Ishikawa (cell line): Measurements from ENCODE around the gene CSNK1D.

ENCODE experiments used
- CEBPB ChIP-seq: IDR thresholded peaks from 2 replicates; pipeline ENCODE4 v1.6.1; 2012
- CREB1 ChIP-seq: IDR thresholded peaks from 2 replicates; pipeline ENCODE4 v1.6.1; 2012; ENCODE audit warnings: low read depth
- EGR1 ChIP-seq: IDR thresholded peaks from 2 replicates; pipeline ENCODE4 v1.6.1; 2012
- EP300 ChIP-seq: IDR thresholded peaks from 2 replicates; pipeline ENCODE4 v1.6.1; 2012; ENCODE audit warnings: borderline replicate concordance
- FOXM1 ChIP-seq: IDR thresholded peaks from 2 replicates; pipeline ENCODE4 v1.6.1; 2012; ENCODE audit warnings: low read depth, borderline replicate concordance
- MAX ChIP-seq: IDR thresholded peaks from 2 replicates; pipeline ENCODE4 v1.6.1; 2012
- NFIC ChIP-seq: IDR thresholded peaks from 2 replicates; pipeline ENCODE4 v1.6.1; 2012
- RAD21 ChIP-seq: IDR thresholded peaks from 2 replicates; pipeline ENCODE4 v1.6.1; 2012; ENCODE audit warnings: low read depth
- REST ChIP-seq: IDR thresholded peaks from 2 replicates; pipeline ENCODE4 v1.6.1; 2012; ENCODE audit warnings: low read depth, mild to moderate bottlenecking
- TAF1 ChIP-seq: IDR thresholded peaks from 2 replicates; pipeline ENCODE4 v1.6.1; 2012; ENCODE audit warnings: low read depth, mild to moderate bottlenecking
- TCF12 ChIP-seq: IDR thresholded peaks from 2 replicates; pipeline ENCODE4 v1.6.1; 2012; ENCODE audit warnings: low read depth
- TEAD4 ChIP-seq: IDR thresholded peaks from 2 replicates; pipeline ENCODE4 v1.6.1; 2012
- USF1 ChIP-seq: IDR thresholded peaks from 2 replicates; pipeline ENCODE4 v1.6.1; 2012
- YY1 ChIP-seq: IDR thresholded peaks from 2 replicates; pipeline ENCODE4 v1.6.1; 2012; ENCODE audit warnings: low read depth
- ZBTB7A ChIP-seq: IDR thresholded peaks from 2 replicates; pipeline ENCODE4 v1.6.1; 2012; ENCODE audit warnings: low read depth

Gene CSNK1D

GRCh38 chr17:82252511-82253178, 20.9 kb downstream of the CSNK1D start:
- TF ChIP-seq TAF1 (no peak), TCF12 (no peak), FOXM1 (no peak), NFIC (no peak), CEBPB (no peak), YY1 (no peak), TEAD4 (no peak), USF1 (no peak), EGR1 (no peak), REST (no peak), EP300 (no peak), MAX (no peak), RAD21 (no peak), ZBTB7A (no peak), CREB1 (no peak)

DNA sequence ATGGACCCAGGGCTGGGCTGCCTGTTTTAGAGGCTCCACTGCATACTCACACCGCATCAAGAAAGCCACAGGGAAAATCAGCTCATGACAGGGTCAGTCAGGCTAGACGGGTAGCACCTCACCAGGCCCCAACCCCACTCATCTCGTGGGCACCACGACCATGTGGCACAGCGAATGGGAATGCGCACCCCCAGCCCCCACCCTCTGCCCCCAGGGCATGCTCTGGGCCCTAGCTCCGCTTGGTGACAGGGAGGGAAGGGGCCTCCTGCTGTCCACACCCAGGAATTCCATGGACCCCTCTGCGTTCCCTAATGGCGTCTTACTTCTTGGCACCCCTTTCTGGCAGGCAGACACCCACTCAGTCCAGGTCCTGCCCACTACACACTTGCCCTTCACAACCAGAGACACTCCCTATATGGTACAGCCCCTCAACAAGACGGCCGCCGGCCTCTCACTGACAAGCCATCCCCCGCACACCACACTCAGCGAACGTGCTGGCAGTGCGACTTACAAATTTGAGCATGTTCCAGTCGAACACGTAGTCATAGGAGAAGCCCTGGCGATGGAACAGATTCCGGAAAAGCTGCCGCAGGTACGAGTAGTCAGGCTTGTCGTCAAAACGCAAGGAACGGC, 22.5 kb downstream of the CSNK1D start:
- no peak for TF ChIP-seq EGR1
- TF ChIP-seq CREB1 = no peak
- TF ChIP-seq CEBPB = no peak

DNA sequence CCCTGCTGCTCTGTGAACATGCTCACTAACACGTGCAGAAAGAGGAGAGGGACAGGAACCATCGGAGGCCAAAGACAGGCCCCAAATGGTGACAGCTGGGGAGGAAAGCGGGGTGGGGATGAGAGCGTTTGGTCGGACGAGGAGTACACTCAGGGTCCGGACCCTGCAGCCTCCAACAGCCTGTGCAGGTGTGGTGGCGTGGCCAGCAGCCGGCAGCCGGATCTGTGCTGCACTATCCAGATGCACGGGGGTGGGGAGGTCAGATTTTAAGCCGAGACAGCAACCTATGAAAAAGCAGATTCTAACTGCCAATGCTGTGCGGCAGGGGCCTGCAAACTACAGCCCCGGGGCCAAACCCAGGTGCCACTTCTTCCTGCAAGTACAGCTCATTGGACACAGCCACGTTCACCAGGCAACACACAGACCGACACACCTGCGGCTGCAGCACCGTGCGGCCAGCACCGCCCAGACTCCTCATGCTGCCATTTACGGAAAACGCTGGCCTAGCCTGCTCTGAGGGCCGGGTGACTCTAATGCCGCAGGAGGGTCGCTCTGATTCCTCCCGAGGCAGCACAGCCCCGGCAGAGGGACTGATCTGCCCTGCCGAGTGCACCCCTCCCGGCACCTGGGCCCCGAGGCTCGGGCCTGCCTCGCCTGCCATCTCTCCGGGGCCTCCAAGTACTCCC, 23.5 kb downstream of the CSNK1D start:
- no peak for TF ChIP-seq REST

GRCh38 chr17:82248815-82249674, 24.5 kb downstream of the CSNK1D start:
- TF ChIP-seq RAD21 (no peak), TAF1 (no peak), YY1 (no peak), NFIC (no peak), CEBPB (no peak), MAX (no peak), TEAD4 (no peak), EGR1 (no peak), USF1 (no peak), ZBTB7A (no peak), TCF12 (no peak)

GRCh38 chr17:82247856-82248671, 25.4 kb downstream of the CSNK1D start:
- TF ChIP-seq RAD21 (no peak), ZBTB7A (no peak), EP300 (no peak), FOXM1 (no peak), YY1 (no peak), TAF1 (no peak), REST (no peak), TEAD4 (no peak), NFIC (no peak), CEBPB (no peak), TCF12 (no peak), EGR1 (no peak), USF1 (no peak)
